Activated T-cell treated with anti-CD3 and anti-CD28 coated beads, Interleukin-2, amount 50 U/mL, for 24 hours (primary cell): ENCODE measurements around the gene GNAS.

ENCODE experiments used
- DNase-seq: peaks from one replicate; pipeline ENCODE4 v3.0.0-alpha.2; 2020
- H3K27ac Mint-ChIP-seq: 2 replicates; pipeline ENCODE4 v1.8.0; 2020; ENCODE audit warnings: mild to moderate bottlenecking, mixed read lengths
- H3K27me3 Mint-ChIP-seq: 2 replicates; pipeline ENCODE4 v1.8.0; 2020; ENCODE audit warnings: mixed read lengths
- H3K36me3 Mint-ChIP-seq: 2 replicates; pipeline ENCODE4 v1.8.0; 2020; ENCODE audit warnings: low read depth, mixed read lengths
- H3K4me1 Mint-ChIP-seq: 2 replicates; pipeline ENCODE4 v1.8.0; 2020; ENCODE audit warnings: low read depth, mixed read lengths
- H3K4me3 Mint-ChIP-seq: 2 replicates; pipeline ENCODE4 v1.8.0; 2020; ENCODE audit warnings: mild to moderate bottlenecking, moderate library complexity, mixed read lengths
- H3K9me3 Mint-ChIP-seq: 2 replicates; pipeline ENCODE4 v1.8.0; 2020; ENCODE audit warnings: mixed read lengths

GNAS gene

GRCh38 chr20:58839474-58839874 lies 13.0 kb upstream of the GNAS start:
- peak overlapping the region; percentile 54 for H3K4me3 Mint-ChIP-seq
- peaks cover 84% of the 10 kb centered on the region for H3K27me3 Mint-ChIP-seq
- DNase-seq, result peak; percentile 66
- H3K27ac Mint-ChIP-seq, result no peak overlapping the region
- peaks cover 23% of the 10 kb centered on the region for H3K36me3 Mint-ChIP-seq
- peaks cover 26% of the 10 kb centered on the region for H3K4me1 Mint-ChIP-seq
- H3K9me3 Mint-ChIP-seq, result no peaks in the 10 kb centered on the region

- Mint-ChIP-seq H3K9me3 (no peaks in the 10 kb centered on the region), H3K4me1 (peaks cover 24% of the 10 kb centered on the region), H3K27me3 (peaks cover 84% of the 10 kb centered on the region), H3K36me3 (peaks cover 23% of the 10 kb centered on the region), H3K27ac (no peak overlapping the region), H3K4me3 (peak overlapping the region; percentile 54)
- no peak for DNase-seq
Observed at GRCh38 chr20:58839991-58840747, 12.3 kb upstream of the GNAS start.

GRCh38 chr20:58840816-58841538 lies 11.5 kb upstream of the GNAS start:
- Mint-ChIP-seq H3K36me3 (peaks cover 23% of the 10 kb centered on the region), H3K27ac (peak overlapping the region; percentile 27), H3K4me3 (no peak overlapping the region), H3K4me1 (peaks cover 20% of the 10 kb centered on the region), H3K9me3 (no peaks in the 10 kb centered on the region), H3K27me3 (peaks cover 84% of the 10 kb centered on the region)
- no peak for DNase-seq

GRCh38 chr20:58841539-58842264 lies 10.8 kb upstream of the GNAS start:
- Mint-ChIP-seq H3K4me3 (no peak overlapping the region), H3K4me1 (peaks cover 20% of the 10 kb centered on the region), H3K27ac (no peak overlapping the region), H3K27me3 (peaks cover 82% of the 10 kb centered on the region), H3K36me3 (peaks cover 23% of the 10 kb centered on the region), H3K9me3 (no peaks in the 10 kb centered on the region)
- no peak for DNase-seq

- Mint-ChIP-seq H3K27ac (no peak overlapping the region), H3K4me3 (no peak overlapping the region)
Observed at GRCh38 chr20:58842276-58842675, 10.2 kb upstream of the GNAS start.

GRCh38 chr20:58843128-58843556 lies 9.4 kb upstream of the GNAS start:
- no peaks in the 10 kb centered on the region for H3K9me3 Mint-ChIP-seq
- H3K27me3 Mint-ChIP-seq, result peaks cover 87% of the 10 kb centered on the region
- DNase-seq, result no peak
- peaks cover 23% of the 10 kb centered on the region for H3K36me3 Mint-ChIP-seq
- H3K4me3 Mint-ChIP-seq, result no peak overlapping the region
- peaks cover 32% of the 10 kb centered on the region for H3K4me1 Mint-ChIP-seq
- no peak overlapping the region for H3K27ac Mint-ChIP-seq

More at GRCh38 chr20:58842276-58842675, 10.2 kb upstream of the GNAS start:
- Mint-ChIP-seq H3K36me3 (peaks cover 23% of the 10 kb centered on the region), H3K27me3 (peaks cover 83% of the 10 kb centered on the region), H3K9me3 (no peaks in the 10 kb centered on the region), H3K4me1 (peaks cover 23% of the 10 kb centered on the region)
- no peak for DNase-seq

- H3K27ac Mint-ChIP-seq, result no peak overlapping the region
- peaks cover 88% of the 10 kb centered on the region for H3K27me3 Mint-ChIP-seq
Observed at GRCh38 chr20:58845706-58846105, 6.8 kb upstream of the GNAS start.

GRCh38 chr20:58847463-58847862 lies 5.1 kb upstream of the GNAS start:
- H3K27me3 Mint-ChIP-seq, result peaks cover 88% of the 10 kb centered on the region
- no peak overlapping the region for H3K27ac Mint-ChIP-seq
- peaks cover 35% of the 10 kb centered on the region for H3K4me1 Mint-ChIP-seq
- H3K9me3 Mint-ChIP-seq, result no peaks in the 10 kb centered on the region
- DNase-seq, result no peak
- peaks cover 3% of the 10 kb centered on the region for H3K36me3 Mint-ChIP-seq
- H3K4me3 Mint-ChIP-seq, result no peak overlapping the region

More at GRCh38 chr20:58845706-58846105, 6.8 kb upstream of the GNAS start:
- H3K9me3 Mint-ChIP-seq, result no peaks in the 10 kb centered on the region
- no peak for DNase-seq
- peaks cover 19% of the 10 kb centered on the region for H3K36me3 Mint-ChIP-seq
- peaks cover 25% of the 10 kb centered on the region for H3K4me1 Mint-ChIP-seq
- no peak overlapping the region for H3K4me3 Mint-ChIP-seq

- Mint-ChIP-seq H3K4me1 (peaks cover 46% of the 10 kb centered on the region), H3K9me3 (no peaks in the 10 kb centered on the region), H3K4me3 (peak within 1 kb of the TSS; percentile 89), H3K36me3 (peaks cover 3% of the 10 kb centered on the region), H3K27ac (peak within 1 kb of the TSS; percentile 77), H3K27me3 (peaks cover 78% of the 10 kb centered on the region)
- DNase-seq, result peak; percentile 86
Observed at GRCh38 chr20:58850693-58851174, 1.8 kb upstream of the GNAS start, which contains the start of gene GNAS-AS1. Gene GNAS-AS1, minus strand, starts transcription at chr20:58850902.

GRCh38 chr20:58851221-58851968 lies 1.1 kb upstream of the GNAS start:
- Mint-ChIP-seq H3K36me3 (peaks cover 3% of the 10 kb centered on the region), H3K4me1 (peaks cover 47% of the 10 kb centered on the region), H3K4me3 (peak overlapping the region; percentile 89), H3K27ac (no peak overlapping the region), H3K27me3 (peaks cover 78% of the 10 kb centered on the region), H3K9me3 (no peaks in the 10 kb centered on the region)
- DNase-seq, result peak; percentile 42

GRCh38 chr20:58851969-58852458 lies 502 bp upstream of the GNAS start:
- H3K4me3 Mint-ChIP-seq, result peak overlapping the region; percentile 89
- H3K27ac Mint-ChIP-seq, result no peak overlapping the region
- peaks cover 3% of the 10 kb centered on the region for H3K36me3 Mint-ChIP-seq
- no peaks in the 10 kb centered on the region for H3K9me3 Mint-ChIP-seq
- peaks cover 46% of the 10 kb centered on the region for H3K4me1 Mint-ChIP-seq
- H3K27me3 Mint-ChIP-seq, result peaks cover 80% of the 10 kb centered on the region
- DNase-seq, result no peak

GRCh38 chr20:58853466-58853865 lies 950 bp downstream of the GNAS start:
- Mint-ChIP-seq H3K36me3 (peaks cover 3% of the 10 kb centered on the region), H3K9me3 (no peaks in the 10 kb centered on the region), H3K27me3 (peaks cover 80% of the 10 kb centered on the region), H3K4me1 (peaks cover 34% of the 10 kb centered on the region), H3K4me3 (no peak overlapping the region), H3K27ac (no peak overlapping the region)
- no peak for DNase-seq

- H3K9me3 Mint-ChIP-seq, result no peaks in the 10 kb centered on the region
- no peak overlapping the region for H3K27ac Mint-ChIP-seq
- H3K4me3 Mint-ChIP-seq, result peak overlapping the region; percentile 53
- peaks cover 3% of the 10 kb centered on the region for H3K36me3 Mint-ChIP-seq
- peak; percentile 33 for DNase-seq
- H3K4me1 Mint-ChIP-seq, result peaks cover 34% of the 10 kb centered on the region
- peaks cover 81% of the 10 kb centered on the region for H3K27me3 Mint-ChIP-seq
Observed at GRCh38 chr20:58853976-58854637, 1.6 kb downstream of the GNAS start.
